Fibroblast of lung (primary cell): Measurements from ENCODE around the gene ARL16.

Experiments
- CTCF ChIP-seq, 2 donors: IDR thresholded peaks in 1 of 2; conservative IDR thresholded peaks in 1 of 2; 1 replicate in 1 of 2; 2 replicates in 1 of 2; pipeline ENCODE4 v1.5.1; 2011 to 2012; ENCODE audit warnings: low read length in 2 of 2, control low read depth in 1 of 2, inconsistent platforms in 1 of 2, low read depth in 1 of 2, mild to moderate bottlenecking in 1 of 2
- EZH2 ChIP-seq: IDR thresholded peaks from 2 replicates; pipeline ENCODE4 v1.5.1; 2012; ENCODE audit warnings: low read length, control low read depth, mild to moderate bottlenecking; ENCODE audit errors: missing control alignments

GRCh38 chr17:81635973-81636504, 47.6 kb downstream of the ARL16 start:
- TF ChIP-seq CTCF (conservative IDR thresholded peaks at IDR 0.05 in 1 of 2, IDR thresholded peaks at IDR 0.05 in 1 of 2; ENCODE audit: low read depth in 1 of 2, low read length in 2 of 2) (no peak), EZH2 (no peak)
